ENCODE measurements around the gene OR2H1.

OR2H1 gene

DNA sequence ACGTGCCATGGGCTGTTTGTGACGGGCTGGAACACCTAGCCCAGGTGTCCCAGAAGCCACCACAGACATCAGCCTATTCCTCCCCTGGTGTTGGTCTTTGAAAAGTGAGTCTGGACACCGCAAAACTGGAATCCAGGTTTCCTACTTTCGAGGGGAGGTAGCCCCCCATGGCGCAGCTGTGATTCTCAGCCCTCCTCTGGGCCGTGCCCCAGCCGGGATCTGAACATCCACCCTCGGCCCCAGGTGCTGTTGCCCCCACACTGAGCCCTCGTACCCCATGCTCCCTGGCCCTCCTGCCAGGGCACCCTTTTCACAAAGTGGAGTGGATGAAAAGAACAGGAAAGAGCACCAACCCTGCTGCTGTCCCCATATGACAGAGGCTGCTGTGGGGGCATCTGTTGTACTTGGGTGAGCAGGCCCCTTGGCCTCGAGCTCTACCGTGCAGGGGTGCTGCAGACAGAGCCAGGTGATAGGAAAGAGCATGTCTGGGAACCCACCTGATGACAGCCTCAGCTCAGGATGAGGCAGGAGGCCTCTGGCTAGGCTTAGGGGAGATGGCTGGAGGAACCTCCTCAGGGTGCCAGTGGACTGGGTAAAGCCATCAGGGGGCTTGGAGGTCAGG, 49.6 kb downstream of the OR2H1 start:
- TF ChIP-seq, protein P1, sequence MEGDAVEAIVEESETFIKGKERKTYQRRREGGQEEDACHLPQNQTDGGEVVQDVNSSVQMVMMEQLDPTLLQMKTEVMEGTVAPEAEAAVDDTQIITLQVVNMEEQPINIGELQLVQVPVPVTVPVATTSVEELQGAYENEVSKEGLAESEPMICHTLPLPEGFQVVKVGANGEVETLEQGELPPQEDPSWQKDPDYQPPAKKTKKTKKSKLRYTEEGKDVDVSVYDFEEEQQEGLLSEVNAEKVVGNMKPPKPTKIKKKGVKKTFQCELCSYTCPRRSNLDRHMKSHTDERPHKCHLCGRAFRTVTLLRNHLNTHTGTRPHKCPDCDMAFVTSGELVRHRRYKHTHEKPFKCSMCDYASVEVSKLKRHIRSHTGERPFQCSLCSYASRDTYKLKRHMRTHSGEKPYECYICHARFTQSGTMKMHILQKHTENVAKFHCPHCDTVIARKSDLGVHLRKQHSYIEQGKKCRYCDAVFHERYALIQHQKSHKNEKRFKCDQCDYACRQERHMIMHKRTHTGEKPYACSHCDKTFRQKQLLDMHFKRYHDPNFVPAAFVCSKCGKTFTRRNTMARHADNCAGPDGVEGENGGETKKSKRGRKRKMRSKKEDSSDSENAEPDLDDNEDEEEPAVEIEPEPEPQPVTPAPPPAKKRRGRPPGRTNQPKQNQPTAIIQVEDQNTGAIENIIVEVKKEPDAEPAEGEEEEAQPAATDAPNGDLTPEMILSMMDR (IDR thresholded peaks at IDR 0.05; ENCODE audit: low read depth, low read length) = no peak
- DNase-seq (ENCODE audit: extremely low read depth, low read depth) = no peak

DNA sequence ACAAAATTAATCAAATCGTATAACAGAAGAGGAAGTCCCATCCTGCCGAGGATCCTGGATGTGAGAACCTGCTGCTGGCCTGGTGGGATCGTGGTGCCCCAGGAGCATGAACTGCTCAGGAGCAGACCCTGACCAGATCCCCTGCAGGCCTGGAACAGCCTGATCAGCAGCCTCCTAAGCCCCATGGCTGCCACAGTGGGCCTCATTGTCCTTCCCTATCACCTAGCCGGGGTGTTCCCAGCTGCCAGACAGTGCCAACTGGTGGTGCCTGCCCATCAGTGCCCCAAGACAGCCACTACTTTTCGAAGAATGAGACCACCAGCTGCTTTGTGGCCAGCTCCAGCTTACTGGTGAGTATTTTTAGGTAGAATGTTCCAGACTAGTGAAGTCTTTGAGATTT, 50.4 kb downstream of the OR2H1 start:
- DNase-seq (ENCODE audit: extremely low read depth, low read depth) = no peak
- TF ChIP-seq, protein P1 (IDR thresholded peaks at IDR 0.05; ENCODE audit: low read depth, low read length) = no peak

DNA sequence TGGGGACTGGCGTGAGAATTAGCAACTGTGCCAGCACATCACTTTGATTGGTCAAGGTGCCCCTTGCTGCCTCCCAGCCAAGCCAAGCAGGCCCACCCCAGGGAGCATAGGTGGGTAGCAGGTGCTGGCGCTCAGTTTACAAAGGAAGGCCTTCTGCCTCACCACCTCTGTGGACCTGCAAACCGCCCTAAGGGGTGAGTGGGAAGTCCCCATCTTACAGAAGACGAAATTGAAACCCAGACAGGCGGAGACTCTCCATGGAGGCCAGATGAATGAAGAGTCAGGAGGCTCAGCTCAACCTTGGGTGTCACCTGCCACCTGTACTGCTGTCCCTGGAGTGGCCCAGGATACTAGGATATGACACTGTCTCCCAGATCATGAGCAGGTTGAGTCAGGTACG, 52.3 kb downstream of the OR2H1 start:
- TF ChIP-seq, protein P1 (IDR thresholded peaks at IDR 0.05; ENCODE audit: low read depth, low read length) = no peak
- DNase-seq (ENCODE audit: extremely low read depth, low read depth) = no peak

DNA sequence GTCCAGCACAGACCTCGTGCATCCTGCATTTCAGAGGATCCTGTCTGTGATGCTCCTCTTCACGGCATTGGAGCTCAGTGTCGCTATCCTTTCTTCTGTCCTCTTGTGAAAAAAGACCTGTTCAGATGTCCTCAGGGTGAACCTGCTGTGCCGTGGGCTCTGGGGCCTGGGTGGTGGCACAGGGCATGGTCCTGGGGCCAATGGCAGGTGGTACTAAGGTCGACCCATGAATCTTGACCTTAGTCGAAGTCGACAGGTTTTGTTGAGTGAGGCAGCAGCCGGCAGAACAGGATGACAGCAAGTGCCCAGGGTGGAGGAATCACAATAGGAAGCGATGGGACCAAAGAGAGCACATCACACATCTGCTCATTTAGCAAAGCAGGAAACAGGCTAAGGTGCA, 52.8 kb downstream of the OR2H1 start:
- no peak for DNase-seq (ENCODE audit: extremely low read depth, low read depth)
- TF ChIP-seq, protein P1 (IDR thresholded peaks at IDR 0.05; ENCODE audit: low read depth, low read length) = no peak

DNA sequence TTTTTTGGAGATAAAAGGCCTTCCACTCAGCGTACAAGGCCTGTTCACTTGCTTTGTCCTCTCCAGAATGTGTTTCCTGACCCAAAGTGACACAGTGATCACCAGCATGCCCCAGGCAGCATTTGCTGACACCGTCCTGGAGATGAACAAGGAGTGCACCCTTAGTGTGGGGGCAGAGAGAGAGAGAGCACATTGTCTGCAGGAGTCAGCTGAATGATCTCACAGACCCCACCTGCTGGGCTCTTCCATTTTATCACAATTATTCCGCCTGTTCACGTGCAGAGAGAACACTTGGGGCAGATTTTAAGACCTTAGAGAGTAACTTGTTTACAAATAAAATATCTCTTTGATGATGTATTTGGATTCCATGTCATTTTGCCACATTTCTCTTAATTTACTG, 53.2 kb downstream of the OR2H1 start:
- DNase-seq (ENCODE audit: extremely low read depth, low read depth) = no peak
- TF ChIP-seq, protein P1 (IDR thresholded peaks at IDR 0.05; ENCODE audit: low read depth, low read length) = no peak

DNA sequence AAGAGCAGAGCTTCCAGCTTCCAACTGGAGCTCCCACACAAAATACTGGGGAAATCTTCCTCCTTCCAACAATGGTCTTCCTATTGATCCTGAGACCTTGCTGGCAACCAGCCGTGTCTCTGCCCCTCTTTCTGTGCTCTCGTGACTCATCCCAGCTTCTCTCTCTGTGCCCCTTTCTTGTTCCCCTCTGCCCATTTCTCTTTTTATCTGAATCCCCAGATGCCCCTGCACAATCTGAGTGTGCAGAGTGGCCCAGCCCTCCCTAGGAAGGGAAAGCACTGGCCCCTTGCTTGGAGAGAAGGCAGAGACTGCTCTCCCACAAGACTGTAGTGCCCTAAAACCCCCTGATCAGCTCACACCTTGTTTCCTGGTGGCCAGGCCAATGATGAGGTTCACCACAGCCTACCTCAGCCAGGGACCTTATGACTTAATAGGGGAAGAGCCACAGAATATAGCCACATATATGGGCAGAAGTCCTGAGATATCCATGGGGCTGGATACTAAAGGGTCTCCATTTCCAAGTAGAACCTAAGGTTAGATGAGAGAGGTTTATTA, 53.9 kb downstream of the OR2H1 start:
- no peak for DNase-seq (ENCODE audit: extremely low read depth, low read depth)
- TF ChIP-seq, protein P1 (IDR thresholded peaks at IDR 0.05; ENCODE audit: low read depth, low read length) = no peak
